ENCODE data around the gene TUBGCP2. TPM values are rescaled to one million over a fixed set of nuclear protein-coding genes. Genes with fewer than 3 reads are reported as not detected.

The TUBGCP2 gene
- total and polyA plus RNA-seq, 2 of the 13 experiments (the other 11 are each of a cell fraction or from before 2014, with no cell fraction given), result 21.3 to 34.5 TPM

GRCh38 chr10:133235932-133236331 is 72.7 kb downstream of the TUBGCP2 start:
- Histone ChIP-seq H3K4me3 (replicated peaks in 1 of 3; ENCODE audit: insufficient read depth in 1 of 3, low read depth in 2 of 3, low read length in 3 of 3) (no peak overlapping the region), H3K9ac (ENCODE audit: insufficient read depth, low read depth, low read length) (no peak overlapping the region), H3K9me3 (ENCODE audit: low read length) (no peaks in the 10 kb centered on the region), H3K4me2 (ENCODE audit: low read depth, low read length) (no peak overlapping the region), H3K27me3 (ENCODE audit: control insufficient read depth in 1 of 2, insufficient read depth in 2 of 2, low read length in 2 of 2) (peaks cover 13 to 66% of the 10 kb centered on the region in 2 experiments), H4K20me1 (ENCODE audit: insufficient read depth, low read length) (0 out of 2 replicates have a peak, but pooled peaks cover 3% of the 10 kb centered on the region), H2AFZ (ENCODE audit: low read length) (no peak overlapping the region), H3K79me2 (ENCODE audit: insufficient read depth, low read length) (no peaks in the 10 kb centered on the region), H3K4me1 (ENCODE audit: insufficient read depth, low read length) (no peaks in the 10 kb centered on the region), H3K36me3 (replicated peaks in 1 of 2; ENCODE audit: control insufficient read depth in 1 of 2, insufficient read depth in 2 of 2, low read length in 2 of 2) (no peaks in the 10 kb centered on the region), H3K27ac (ENCODE audit: extremely low read length, insufficient read depth, low read length) (no peak overlapping the region)
- DNase-seq (ENCODE audit: low spot score) (no peak), FAIRE-seq (no peak), ATAC-seq (no peak)
- TF ChIP-seq GPN1 (CRISPR knock-in tag; IDR thresholded peaks at IDR 0.05; ENCODE audit: borderline replicate concordance) (no peak), ZBTB25 (CRISPR knock-in tag; IDR thresholded peaks at IDR 0.05) (no peak), NFIB (CRISPR knock-in tag; IDR thresholded peaks at IDR 0.05; ENCODE audit: borderline replicate concordance) (no peak), DZIP1 (CRISPR knock-in tag; IDR thresholded peaks at IDR 0.05) (no peak)
- TF ChIP-seq, protein P1, sequence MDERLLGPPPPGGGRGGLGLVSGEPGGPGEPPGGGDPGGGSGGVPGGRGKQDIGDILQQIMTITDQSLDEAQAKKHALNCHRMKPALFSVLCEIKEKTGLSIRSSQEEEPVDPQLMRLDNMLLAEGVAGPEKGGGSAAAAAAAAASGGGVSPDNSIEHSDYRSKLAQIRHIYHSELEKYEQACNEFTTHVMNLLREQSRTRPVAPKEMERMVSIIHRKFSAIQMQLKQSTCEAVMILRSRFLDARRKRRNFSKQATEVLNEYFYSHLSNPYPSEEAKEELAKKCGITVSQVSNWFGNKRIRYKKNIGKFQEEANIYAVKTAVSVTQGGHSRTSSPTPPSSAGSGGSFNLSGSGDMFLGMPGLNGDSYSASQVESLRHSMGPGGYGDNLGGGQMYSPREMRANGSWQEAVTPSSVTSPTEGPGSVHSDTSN (CRISPR knock-in tag; IDR thresholded peaks at IDR 0.05), result no peak
- TF ChIP-seq, protein P2, sequence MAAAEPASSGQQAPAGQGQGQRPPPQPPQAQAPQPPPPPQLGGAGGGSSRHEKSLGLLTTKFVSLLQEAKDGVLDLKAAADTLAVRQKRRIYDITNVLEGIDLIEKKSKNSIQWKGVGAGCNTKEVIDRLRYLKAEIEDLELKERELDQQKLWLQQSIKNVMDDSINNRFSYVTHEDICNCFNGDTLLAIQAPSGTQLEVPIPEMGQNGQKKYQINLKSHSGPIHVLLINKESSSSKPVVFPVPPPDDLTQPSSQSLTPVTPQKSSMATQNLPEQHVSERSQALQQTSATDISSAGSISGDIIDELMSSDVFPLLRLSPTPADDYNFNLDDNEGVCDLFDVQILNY (CRISPR knock-in tag; conservative IDR thresholded peaks at IDR 0.05), result no peak
- BruUV-seq (replicated peaks), result no TSS peak
- in situ Hi-C loops (cut with HindIII; ENCODE audit: extremely low pct_ligation_motif_present, low pct_unique_long_range_greater_than_20kb) (no loop called here), intact Hi-C loops (cut with micrococcal nuclease; ENCODE audit: unreplicated experiment) (no loop called here)
- ChIA-PET CTCF (ENCODE audit: low intra/inter-chr PET ratio, low total read pairs) (no interaction called here), POLR2A (no interaction called here)
- WGBS (ENCODE audit: low lambda C conversion rate), result 15% methylated on average over 9 of the region's 18 CpGs
